HFF-Myc (cell line): ENCODE measurements around the gene RHEX.

Experiments
- DNase-seq: peaks from one replicate; pipeline ENCODE4 v3.0.0-alpha.2; 2011; ENCODE audit warnings: low read depth; ENCODE audit errors: extremely low read depth
- H3K4me3 ChIP-seq: replicated peaks from 2 replicates; pipeline ENCODE4 v1.5.1; 2011; ENCODE audit warnings: low read depth, mild to moderate bottlenecking, control low read depth, low read length
- CTCF ChIP-seq: IDR thresholded peaks from 2 replicates; pipeline ENCODE4 v1.5.1; 2012; ENCODE audit warnings: mild to moderate bottlenecking, low read depth, low read length, control low read depth; ENCODE audit errors: missing control alignments

RHEX gene

GRCh38 chr1:206030191-206030590 is 22.8 kb upstream of the RHEX start:
- no peak for TF ChIP-seq CTCF

GRCh38 chr1:206030714-206031113 is 22.3 kb upstream of the RHEX start:
- peak; percentile 29 for DNase-seq
- TF ChIP-seq CTCF, result peak; percentile 92
- no peak overlapping the region for H3K4me3 ChIP-seq

More at GRCh38 chr1:206030191-206030590, 22.8 kb upstream of the RHEX start:
- DNase-seq, result no peak
- no peak overlapping the region for H3K4me3 ChIP-seq

GRCh38 chr1:206032380-206033140 is 20.4 kb upstream of the RHEX start:
- DNase-seq, result no peak
- no peak overlapping the region for H3K4me3 ChIP-seq
- TF ChIP-seq CTCF, result no peak

GRCh38 chr1:206035027-206035426 is 17.9 kb upstream of the RHEX start:
- TF ChIP-seq CTCF, result no peak
- no peak for DNase-seq
- no peak overlapping the region for H3K4me3 ChIP-seq

GRCh38 chr1:206036663-206037455 is 16.1 kb upstream of the RHEX start:
- DNase-seq, result no peak
- no peak overlapping the region for H3K4me3 ChIP-seq
- TF ChIP-seq CTCF, result no peak

- H3K4me3 ChIP-seq, result no peak overlapping the region
- no peak for DNase-seq
- TF ChIP-seq CTCF, result no peak
Measured at GRCh38 chr1:206037581-206037980, 15.4 kb upstream of the RHEX start.
